ENCODE measurements around the gene MEAF6. TPM values are rescaled to one million over a fixed set of nuclear protein-coding genes. Genes with fewer than 3 reads are reported as not detected.

The MEAF6 gene
- total and polyA plus RNA-seq, 2 of the 8 experiments (the other 6 are each of a cell fraction or from before 2014, with no cell fraction given): 23.0 to 38.8 TPM

DNA sequence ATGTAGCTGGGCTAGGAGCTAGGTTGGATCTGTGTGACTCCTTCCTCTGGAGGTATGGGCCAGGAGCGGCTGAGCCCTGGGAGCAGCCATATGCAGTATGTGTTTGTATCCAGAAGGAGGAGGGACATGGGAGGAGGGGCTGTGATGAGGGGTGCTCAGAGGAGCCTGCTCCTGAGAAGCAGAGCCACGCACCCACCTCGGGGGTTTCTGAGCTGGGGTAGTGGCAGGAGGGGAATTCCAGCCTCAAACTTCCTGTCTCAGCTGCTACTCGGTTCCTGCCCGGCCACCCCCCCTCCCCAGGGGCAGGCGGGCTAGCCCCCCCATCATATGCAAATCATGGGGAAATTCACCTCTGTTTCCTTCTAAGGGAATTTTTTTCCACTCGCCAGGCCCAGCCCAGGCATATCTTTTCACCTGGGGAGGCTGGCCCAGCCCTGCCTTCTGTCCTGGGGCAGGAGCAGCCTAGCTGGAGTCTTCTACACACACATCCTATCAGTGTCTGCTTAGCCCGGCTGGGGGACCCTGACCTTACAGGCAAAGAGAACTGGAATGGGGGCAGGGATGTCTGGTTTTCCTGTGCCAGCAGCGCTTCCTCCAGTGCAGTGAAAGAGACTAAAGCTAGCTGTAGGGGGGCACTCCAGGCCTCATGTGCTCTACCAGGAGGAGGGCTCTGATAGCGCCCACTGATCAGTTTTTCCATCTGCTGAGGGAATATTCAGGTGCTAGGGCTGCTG, 37.2 kb downstream of the MEAF6 start:
- POLR2A ChIA-PET (ENCODE audit: partially characterized antibody): interaction anchor here (1.4 to 5.7 kb wide), 4 partner anchors 8 to 38 kb away, joined by 3 to 68 read pairs (median 12); no protein-coding TSS in a partner anchor

More for the DNA sequence above, 37.2 kb downstream of the MEAF6 start:
- Histone ChIP-seq H3K27me3 (replicated peaks in 1 of 4; ENCODE audit: control insufficient read depth in 3 of 4, extremely low read depth in 1 of 4, insufficient read depth in 3 of 4, low read length in 3 of 4) (peaks cover 1 to 13% (median 9%) of the 10 kb centered on the region in 4 experiments; a peak in 6 of 7 replicates), H3K27ac (ENCODE audit: low read depth, low read length) (peak overlapping the region; percentile 61; the same call in 1 of the 2 replicates), H3K36me3 (ENCODE audit: control insufficient read depth in 2 of 4, insufficient read depth in 4 of 4, low read length in 3 of 4) (peaks cover 9 to 30% (median 21%) of the 10 kb centered on the region in 4 experiments; a peak in 7 of 8 replicates), H3K79me1 (ENCODE audit: low read depth, low read length) (peaks cover 8% of the 10 kb centered on the region), H3K23me2 (ENCODE audit: low read depth, low read length) (peaks cover 8% of the 10 kb centered on the region), H2BK12ac (ENCODE audit: low read depth, low read length) (peak overlapping the region; percentile 45), H4K8ac (ENCODE audit: extremely low read depth, insufficient read depth, low read length) (peak overlapping the region; percentile 1), H3K4me1 (replicated peaks in 1 of 4; ENCODE audit: control insufficient read depth in 3 of 4, insufficient read depth in 4 of 4, low read length in 3 of 4) (peaks cover 3 to 48% (median 29%) of the 10 kb centered on the region in 4 experiments), H3K4me3 (ENCODE audit: extremely low read depth in 1 of 4, insufficient read depth in 2 of 4, low read depth in 3 of 4, low read length in 4 of 4) (peak overlapping the region in 1 of 4 experiments; percentile 19; a peak in 2 of 8 replicates), H3K9ac (replicated peaks in 1 of 4; ENCODE audit: extremely low read depth in 1 of 4, low read depth in 3 of 4, low read length in 3 of 4) (peak overlapping the region in 3 of 4 experiments; percentile 16 to 57 (median 43); a peak in 6 of 7 replicates), H3K4ac (replicated peaks; ENCODE audit: insufficient read length, low read depth, low read length) (peak overlapping the region; percentile 83), H3K79me2 (ENCODE audit: control insufficient read depth in 1 of 2, insufficient read depth in 2 of 2, low read length in 2 of 2) (peaks cover 0 to 26% of the 10 kb centered on the region in 2 experiments; a peak in 2 of 4 replicates), H2AK5ac (ENCODE audit: low read depth, low read length) (peak overlapping the region; percentile 68; the same call in 1 of the 2 replicates), H2BK20ac (ENCODE audit: low read length) (no peak overlapping the region; the same call in 1 of the 2 replicates), H3K18ac (ENCODE audit: extremely low read depth, low read length) (peak overlapping the region; percentile 71; the same call in 1 of the 2 replicates), H4K20me1 (replicated peaks in 1 of 2; ENCODE audit: control insufficient read depth in 1 of 2, insufficient read depth in 2 of 2, low read length in 2 of 2) (peaks cover 0 to 20% of the 10 kb centered on the region in 2 experiments), H3K4me2 (ENCODE audit: insufficient read depth in 1 of 2, low read depth in 2 of 2, low read length in 2 of 2) (peak overlapping the region; percentile 55 to 75), H2BK15ac (ENCODE audit: low read length) (peak overlapping the region; percentile 99; the same call in 1 of the 2 replicates), H4K91ac (replicated peaks; ENCODE audit: insufficient read length, low read length) (peak overlapping the region; percentile 95), H3K9me3 (ENCODE audit: insufficient read depth in 2 of 2, low read depth in 1 of 2, low read length in 1 of 2) (no peaks in the 10 kb centered on the region), H3K23ac (ENCODE audit: insufficient read length) (no peak overlapping the region), H3K14ac (ENCODE audit: insufficient read length) (no peak overlapping the region), H2BK5ac (ENCODE audit: low read depth, low read length) (peak overlapping the region; percentile 46), H2AFZ (ENCODE audit: low read length) (no peak overlapping the region), H4K5ac (ENCODE audit: insufficient read length, low read depth, low read length) (peak overlapping the region; percentile 51), H2BK120ac (replicated peaks; ENCODE audit: low read depth, low read length) (peak overlapping the region; percentile 55), H3K56ac (replicated peaks; ENCODE audit: insufficient read length, low read depth, low read length) (no peak overlapping the region)
- TF ChIP-seq POLR2AphosphoS5 (IDR thresholded peaks at IDR 0.05; ENCODE audit: low read depth, low read length): peak; percentile 41; the same call in 1 of the 2 replicates
- peak in 1 of 2 experiments; percentile 23; a peak in 1 of 4 replicates for TF ChIP-seq SIN3A (conservative IDR thresholded peaks at IDR 0.05 in 1 of 2, IDR thresholded peaks at IDR 0.05 in 1 of 2; ENCODE audit: low read depth in 1 of 2, low read length in 2 of 2)
- peak; percentile 80 for TF ChIP-seq SRF (IDR thresholded peaks at IDR 0.05; ENCODE audit: low read depth, low read length)
- TF ChIP-seq TEAD4 (IDR thresholded peaks at IDR 0.05; ENCODE audit: low read depth, low read length): 0 out of 2 replicates have a peak, but pooled peaks have one; percentile 42
- 0 out of 2 replicates have a peak, but pooled peaks have one; percentile 5 for TF ChIP-seq SP1 (IDR thresholded peaks at IDR 0.05; ENCODE audit: low read depth, low read length)
- TF ChIP-seq POLR2A (IDR thresholded peaks at IDR 0.05; ENCODE audit: control extremely low read depth in 1 of 2, low read depth in 2 of 2, low read length in 2 of 2): no peak; a peak in 1 of 3 replicates
- no peak for TF ChIP-seq HDAC2 (IDR thresholded peaks at IDR 0.05; ENCODE audit: borderline replicate concordance in 1 of 2, low read depth in 2 of 2, low read length in 2 of 2)
- no peak for FAIRE-seq
- 40% methylated on average over 7 of the region's 10 CpGs; no CpG with 5 or more reads in 1 of the 2 experiments for WGBS, 2 experiments (ENCODE audit: extremely low coverage in 1 of 2, insufficient coverage in 1 of 2, insufficient read length in 1 of 2, insufficient replicate concordance in 2 of 2, low coverage in 1 of 2, low lambda C conversion rate in 2 of 2, missing lambda C conversion rate in 1 of 2)
- CTCF ChIA-PET (ENCODE audit: partially characterized antibody): interaction anchor here (0.9 to 17.4 kb wide), 6 partner anchors 9 to 385 kb away, joined by 3 to 213 read pairs (median 6); no protein-coding TSS in a partner anchor
- DNase-seq (ENCODE audit: low read depth in 1 of 2, low spot score in 2 of 2): peak in 1 of 2 experiments; percentile 68
